Measurements from ENCODE around the gene HNRNPA2B1.

- TF ChIP-seq GATA2 (IDR thresholded peaks at IDR 0.05; ENCODE audit: low read depth, low read length) (no peak), GATA3 (IDR thresholded peaks at IDR 0.05; ENCODE audit: low read depth, low read length) (no peak)
Measured at GRCh38 chr7:26195867-26196657, 4.5 kb downstream of the HNRNPA2B1 start.

All from SH-SY5Y (cell line).